Neural crest cell (in vitro differentiated cells): ENCODE data around the gene TMEM156. TPM values are rescaled to one million over a fixed set of nuclear protein-coding genes. Genes with fewer than 3 reads are reported as not detected.

ENCODE experiments used
- DNase-seq: peaks from one replicate; pipeline ENCODE4 v3.0.0; 2021; ENCODE audit warnings: low read depth, mixed read lengths, low spot score
- H3K27ac Mint-ChIP-seq: one replicate; pipeline ENCODE4 v1.8.0; 2021; ENCODE audit warnings: mild to moderate bottlenecking, mixed read lengths; ENCODE audit not compliant: unreplicated experiment
- H3K27me3 Mint-ChIP-seq: 2 replicates; pipeline ENCODE4 v1.8.0; 2021; ENCODE audit warnings: low read depth, mild to moderate bottlenecking, mixed read lengths
- H3K36me3 Mint-ChIP-seq: 2 replicates; pipeline ENCODE4 v1.8.0; 2021; ENCODE audit warnings: low read depth, mild to moderate bottlenecking, mixed read lengths
- H3K4me1 Mint-ChIP-seq: 2 replicates; pipeline ENCODE4 v1.8.0; 2021; ENCODE audit warnings: mixed read lengths
- H3K4me3 Mint-ChIP-seq: one replicate; pipeline ENCODE4 v1.8.0; 2021; ENCODE audit warnings: mild to moderate bottlenecking, mixed read lengths
- H3K9me3 Mint-ChIP-seq: 2 replicates; pipeline ENCODE4 v1.8.0; 2021; ENCODE audit warnings: mixed read lengths
- total RNA-seq: library from RNA; stranded (reverse); gene quantifications from 2 replicates; pipeline ENCODE4 v1.2.1, GENCODE V29; 2021
- TF ChIP-seq, protein P1 (sequence below): fragments of 200-600 bp; sonication (generic); conservative IDR thresholded peaks from 2 replicates; pipeline ENCODE4 v1.5.0; 2021; ENCODE audit warnings: antibody characterized with exemption, mild to moderate bottlenecking

TMEM156 gene
- total RNA-seq, 1 donor from 2014 or later: not detected

- Mint-ChIP-seq H3K27me3 (no peaks in the 10 kb centered on the region), H3K4me1 (peaks cover 8% of the 10 kb centered on the region), H3K4me3 (no peak overlapping the region), H3K9me3 (no peaks in the 10 kb centered on the region), H3K27ac (no peak overlapping the region), H3K36me3 (no peaks in the 10 kb centered on the region)
- no peak for DNase-seq
- TF ChIP-seq, protein P1, sequence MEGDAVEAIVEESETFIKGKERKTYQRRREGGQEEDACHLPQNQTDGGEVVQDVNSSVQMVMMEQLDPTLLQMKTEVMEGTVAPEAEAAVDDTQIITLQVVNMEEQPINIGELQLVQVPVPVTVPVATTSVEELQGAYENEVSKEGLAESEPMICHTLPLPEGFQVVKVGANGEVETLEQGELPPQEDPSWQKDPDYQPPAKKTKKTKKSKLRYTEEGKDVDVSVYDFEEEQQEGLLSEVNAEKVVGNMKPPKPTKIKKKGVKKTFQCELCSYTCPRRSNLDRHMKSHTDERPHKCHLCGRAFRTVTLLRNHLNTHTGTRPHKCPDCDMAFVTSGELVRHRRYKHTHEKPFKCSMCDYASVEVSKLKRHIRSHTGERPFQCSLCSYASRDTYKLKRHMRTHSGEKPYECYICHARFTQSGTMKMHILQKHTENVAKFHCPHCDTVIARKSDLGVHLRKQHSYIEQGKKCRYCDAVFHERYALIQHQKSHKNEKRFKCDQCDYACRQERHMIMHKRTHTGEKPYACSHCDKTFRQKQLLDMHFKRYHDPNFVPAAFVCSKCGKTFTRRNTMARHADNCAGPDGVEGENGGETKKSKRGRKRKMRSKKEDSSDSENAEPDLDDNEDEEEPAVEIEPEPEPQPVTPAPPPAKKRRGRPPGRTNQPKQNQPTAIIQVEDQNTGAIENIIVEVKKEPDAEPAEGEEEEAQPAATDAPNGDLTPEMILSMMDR: no peak
These were observed 102.0 kb downstream of the TMEM156 start for GRCh38 chr4:38930204-38930603.

GRCh38 chr4:38928974-38929373 is 103.2 kb downstream of the TMEM156 start:
- no peak overlapping the region for H3K27ac Mint-ChIP-seq
- no peaks in the 10 kb centered on the region for H3K9me3 Mint-ChIP-seq

GRCh38 chr4:38928568-38928967 is 103.6 kb downstream of the TMEM156 start:
- Mint-ChIP-seq H3K27me3 (no peaks in the 10 kb centered on the region), H3K4me1 (peaks cover 22% of the 10 kb centered on the region), H3K27ac (no peak overlapping the region), H3K4me3 (no peak overlapping the region), H3K36me3 (no peaks in the 10 kb centered on the region), H3K9me3 (no peaks in the 10 kb centered on the region)
- DNase-seq: no peak
- TF ChIP-seq, protein P1: no peak

More at GRCh38 chr4:38928974-38929373, 103.2 kb downstream of the TMEM156 start:
- TF ChIP-seq, protein P1: no peak
- Mint-ChIP-seq H3K4me3 (no peak overlapping the region), H3K27me3 (no peaks in the 10 kb centered on the region), H3K36me3 (no peaks in the 10 kb centered on the region), H3K4me1 (peaks cover 18% of the 10 kb centered on the region)
- no peak for DNase-seq

DNA sequence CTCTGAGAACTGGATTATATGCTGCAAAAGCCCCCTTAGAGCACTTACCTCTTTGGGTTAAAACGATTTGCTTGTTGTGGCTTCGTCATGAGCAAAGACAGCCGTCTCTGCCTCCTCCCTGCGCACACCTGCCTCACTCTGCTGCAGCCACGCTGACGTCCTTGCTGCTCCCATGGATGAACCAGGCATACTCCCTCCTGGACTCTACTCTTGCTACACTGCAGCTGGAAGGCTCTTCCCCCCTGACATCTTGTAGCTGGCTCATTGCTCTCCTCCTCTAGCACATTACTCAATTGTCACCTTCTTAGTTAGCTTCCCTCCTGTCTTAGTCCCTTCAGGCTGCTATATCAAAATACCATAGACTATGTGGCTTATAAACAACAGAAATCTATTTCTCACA is 105.3 kb downstream of the TMEM156 start:
- Mint-ChIP-seq H3K27me3 (no peaks in the 10 kb centered on the region), H3K4me3 (no peak overlapping the region)

DNA sequence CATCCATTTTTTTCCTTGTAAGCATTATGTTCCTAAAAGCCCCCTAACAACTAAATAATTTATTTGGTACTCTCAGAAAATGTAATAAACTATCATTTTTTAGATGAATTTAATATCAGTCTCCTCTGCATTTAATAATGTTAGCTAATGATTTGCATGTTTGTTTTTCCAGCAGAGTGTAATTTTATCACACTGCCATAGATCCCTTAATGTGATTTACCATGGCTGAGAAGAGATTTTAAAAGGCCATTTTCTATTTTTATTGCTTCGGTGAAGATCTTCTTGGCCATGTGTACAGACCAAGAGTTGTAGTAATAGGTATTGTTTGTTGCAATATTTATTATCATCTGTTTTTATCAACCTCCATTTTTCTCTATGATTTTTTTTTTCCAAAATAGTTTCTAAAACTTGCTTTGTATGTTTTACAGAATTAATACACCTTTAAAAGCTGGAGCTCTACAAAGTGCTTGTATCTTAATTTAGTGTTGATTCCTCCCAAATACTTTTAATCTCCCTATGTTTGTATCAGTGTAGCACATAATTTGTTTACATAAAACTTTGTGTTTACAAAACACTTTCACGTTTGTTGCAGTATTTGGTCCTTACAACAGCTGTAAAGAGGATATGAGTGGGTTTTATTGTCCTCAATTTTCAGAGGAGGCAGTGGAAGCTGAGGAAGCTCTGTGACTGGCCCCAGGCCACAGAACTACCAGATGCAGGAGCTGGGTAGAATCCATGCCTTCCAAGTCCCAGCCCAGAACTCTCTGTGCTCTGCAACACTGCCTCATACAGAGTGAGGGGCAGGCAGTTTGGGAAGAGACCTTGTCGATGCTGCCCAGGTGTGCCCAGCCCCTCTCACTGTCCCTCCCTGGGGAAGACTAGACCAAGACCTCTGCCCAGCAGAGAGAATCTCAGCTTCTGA is 106.5 kb downstream of the TMEM156 start:
- Mint-ChIP-seq H3K4me1 (peaks cover 23% of the 10 kb centered on the region), H3K36me3 (no peaks in the 10 kb centered on the region), H3K27ac (peak overlapping the region; percentile 19), H3K4me3 (no peak overlapping the region), H3K9me3 (no peaks in the 10 kb centered on the region), H3K27me3 (no peaks in the 10 kb centered on the region)
- TF ChIP-seq, protein P1: no peak
- no peak for DNase-seq

More for the DNA sequence above, 105.3 kb downstream of the TMEM156 start:
- TF ChIP-seq, protein P1: no peak
- no peak overlapping the region for H3K27ac Mint-ChIP-seq
- DNase-seq: no peak
- no peaks in the 10 kb centered on the region for H3K9me3 Mint-ChIP-seq
- H3K36me3 Mint-ChIP-seq: no peaks in the 10 kb centered on the region
- H3K4me1 Mint-ChIP-seq: peaks cover 23% of the 10 kb centered on the region
